NCI-H2029 (cell line): Measurements from ENCODE around the gene ACOT7.

Experiments used
- DNase-seq: peaks from one replicate; lab custom pipeline; 2025; lab: John Stamatoyannopoulos, UW

ACOT7 gene

GRCh38 chr1:6285336-6285735 lies 108.2 kb downstream of the ACOT7 start:
- DNase-seq = no peak

GRCh38 chr1:6282577-6283270 lies 110.8 kb downstream of the ACOT7 start:
- DNase-seq = no peak

GRCh38 chr1:6281511-6282402 lies 111.8 kb downstream of the ACOT7 start:
- DNase-seq = no peak

GRCh38 chr1:6280761-6281451 lies 112.7 kb downstream of the ACOT7 start:
- DNase-seq = no peak

- no peak for DNase-seq
These were observed 113.8 kb downstream of the ACOT7 start for GRCh38 chr1:6279613-6280383.

- no peak for DNase-seq
These were observed 114.5 kb downstream of the ACOT7 start for GRCh38 chr1:6279066-6279465.

- DNase-seq = no peak
These were observed 115.3 kb downstream of the ACOT7 start for GRCh38 chr1:6278263-6278662.

- no peak for DNase-seq
These were observed 116.6 kb downstream of the ACOT7 start for GRCh38 chr1:6276811-6277555.

GRCh38 chr1:6275826-6276782 lies 117.5 kb downstream of the ACOT7 start:
- DNase-seq = no peak

- DNase-seq = no peak
These were observed 118.9 kb downstream of the ACOT7 start for GRCh38 chr1:6274622-6275139.

- no peak for DNase-seq
These were observed 119.5 kb downstream of the ACOT7 start for GRCh38 chr1:6274102-6274501.

- no peak for DNase-seq
These were observed 120.1 kb downstream of the ACOT7 start for GRCh38 chr1:6273380-6273891.

- no peak for DNase-seq
These were observed 120.7 kb downstream of the ACOT7 start for GRCh38 chr1:6272868-6273267.

GRCh38 chr1:6272452-6272851 lies 121.1 kb downstream of the ACOT7 start:
- DNase-seq = no peak

- DNase-seq = no peak
These were observed 122.0 kb downstream of the ACOT7 start for GRCh38 chr1:6271554-6271953.

- DNase-seq = no peak
These were observed 122.6 kb downstream of the ACOT7 start for GRCh38 chr1:6271006-6271405.

- peak; percentile 51 for DNase-seq
These were observed 123.2 kb downstream of the ACOT7 start for GRCh38 chr1:6270401-6270800.

- no peak for DNase-seq
These were observed 123.7 kb downstream of the ACOT7 start for GRCh38 chr1:6269720-6270400.

- DNase-seq = no peak
These were observed 124.3 kb downstream of the ACOT7 start for GRCh38 chr1:6269296-6269695.
